K562 (cell line): ENCODE measurements around the gene NAP1L4. TPM values are rescaled to one million over a fixed set of nuclear protein-coding genes. Genes with fewer than 3 reads are reported as not detected.
"Not testable (repeated sequence)": the region's sequence is repeated elsewhere in the genome, so short reads cannot be mapped to it uniquely, and the experiment has no call there.

Experiments used
- ATAC-seq: fragments of 200-7000 bp; cut with Tn5 transposase; 3 replicates; pipeline ENCODE4 v1.9.1; 2020; ENCODE audit warnings: moderate library complexity
- BruUV-seq: library from RNA; stranded (reverse); fragments of 400-500 nt; replicated peaks from 2 replicates; lab custom pipeline; 2021; lab: Mats Ljungman, UMichigan
- CTCF ChIA-PET: fragments of 300-600 bp; formaldehyde crosslinking; extraction: SDS; loops from one replicate; lab custom pipeline; 2021; ENCODE audit warnings: low intra/inter-chr PET ratio; lab: Yijun Ruan, JAX
- POLR2A ChIA-PET: fragments of 300-600, 350-650 bp; sonication (Branson Sonifier 250); formaldehyde crosslinking; extraction: SDS; loops from one replicate; lab custom pipeline; 2021; ENCODE audit warnings: antibody characterized with exemption, inconsistent platforms; lab: Yijun Ruan, JAX
- DNase-seq, 4 experiments: peaks; one replicate each; pipeline versions ENCODE4 v3.0.0 to v3.0.0-alpha.2; 2011 to 2018; ENCODE audit warnings: low spot score in 3 of 4, mixed read lengths in 3 of 4; ENCODE audit errors: extremely low read depth in 1 of 4
- FAIRE-seq: peaks from 2 replicates; lab custom pipeline; 2011; peaks lifted over from hg19 to GRCh38; lab: Jason Lieb, UNC
- H2AFZ ChIP-seq: 2 replicates; pipeline ENCODE4 v1.6.0; 2011; ENCODE audit warnings: low read depth, low read length, control low read depth, inconsistent platforms
- H3K27ac ChIP-seq: fragments of 200-600 bp; 3 replicates; pipeline ENCODE4 v1.8.0; 2011; ENCODE audit warnings: low read depth, mild to moderate bottlenecking, control low read depth, inconsistent platforms, low read length, moderate library complexity, mixed read lengths; ENCODE audit errors: extremely low read depth
- H3K27me3 ChIP-seq, 2 experiments: fragments of 300-600 bp in 1 of 2; 2 replicates in 1 of 2; 3 replicates in 1 of 2; pipeline versions ENCODE4 v1.6.0 to v1.8.0; 2011; ENCODE audit warnings: inconsistent platforms in 2 of 2, low read length in 2 of 2, mild to moderate bottlenecking in 1 of 2, mixed read lengths in 1 of 2, moderate library complexity in 1 of 2; ENCODE audit not compliant: control insufficient read depth in 2 of 2, insufficient read depth in 2 of 2
- H3K36me3 ChIP-seq: fragments of 300-600 bp; 3 replicates; pipeline ENCODE4 v1.8.0; 2011; ENCODE audit warnings: mild to moderate bottlenecking, low read length, inconsistent platforms; ENCODE audit not compliant: control insufficient read depth, insufficient read depth
- H3K4me1 ChIP-seq, 2 experiments: fragments of 200-600 bp in 1 of 2; replicated peaks in 1 of 2; 2 replicates in 1 of 2; 3 replicates in 1 of 2; pipeline versions ENCODE4 v1.5.1 to v1.8.0; 2011; ENCODE audit warnings: inconsistent platforms in 2 of 2, low read length in 2 of 2, mild to moderate bottlenecking in 1 of 2, mixed read lengths in 1 of 2, moderate library complexity in 1 of 2; ENCODE audit not compliant: control insufficient read depth in 2 of 2, insufficient read depth in 2 of 2
- H3K4me2 ChIP-seq: 2 replicates; pipeline ENCODE4 v1.6.1; 2011; ENCODE audit warnings: low read length, control low read depth, inconsistent platforms, mixed read lengths; ENCODE audit not compliant: insufficient read depth
- H3K4me3 ChIP-seq: fragments of 200-600 bp; sonication (generic), shearing (Covaris generic); 2 replicates; pipeline ENCODE4 v1.5.1; 2016; ENCODE audit warnings: control low read depth, inconsistent platforms
- H3K79me2 ChIP-seq: fragments of 200-600 bp; 3 replicates; pipeline ENCODE4 v1.8.0; 2011; ENCODE audit warnings: low read length, inconsistent platforms; ENCODE audit not compliant: control insufficient read depth, insufficient read depth
- H3K9ac ChIP-seq, 2 experiments: 2 replicates each; pipeline versions ENCODE4 v1.6.0 to v1.6.1; 2011; ENCODE audit warnings: low read depth in 2 of 2, low read length in 2 of 2, control low read depth in 1 of 2, inconsistent platforms in 1 of 2, mild to moderate bottlenecking in 1 of 2, mixed read lengths in 1 of 2; ENCODE audit not compliant: insufficient read depth in 1 of 2
- H3K9me1 ChIP-seq: one replicate; pipeline ENCODE4 v1.6.0; 2011; ENCODE audit warnings: inconsistent platforms, mild to moderate bottlenecking, low read length, moderate library complexity; ENCODE audit not compliant: control insufficient read depth, insufficient read depth
- H3K9me3 ChIP-seq: replicated peaks from 2 replicates; pipeline ENCODE4 v1.5.1; 2011; ENCODE audit warnings: low read depth, low read length, inconsistent platforms; ENCODE audit not compliant: control insufficient read depth, insufficient read depth
- H4K20me1 ChIP-seq: replicated peaks from 2 replicates; pipeline ENCODE4 v1.6.1; 2011; ENCODE audit warnings: low read length, inconsistent platforms, mixed read lengths; ENCODE audit not compliant: control insufficient read depth, insufficient read depth
- BCOR ChIP-seq: fragments of 450-650 bp; IDR thresholded peaks from 2 replicates; pipeline ENCODE4 v1.6.1; 2016
- NFIC ChIP-seq: fragments of 450-650 bp; IDR thresholded peaks from 2 replicates; pipeline ENCODE4 v1.6.1; 2017; ENCODE audit warnings: mild to moderate bottlenecking, inconsistent platforms
- ZNF146 ChIP-seq: IDR thresholded peaks from one replicate; pipeline ENCODE4 v1.6.1; 2018; ENCODE audit warnings: missing compliant biosample characterization; ENCODE audit not compliant: unreplicated experiment
- WGBS: fragments of 100-300 bp; shearing (Covaris generic); methylation state at CpG from one replicate; pipeline ENCODE4 v1.1.6; 2016; ENCODE audit warnings: low coverage, mixed read lengths; ENCODE audit not compliant: insufficient coverage; ENCODE audit errors: missing lambda C conversion rate; 5-methylcytosine and 5-hydroxymethylcytosine counted together
- in situ Hi-C: fragments of 300-500 bp; cut with MboI; formaldehyde crosslinking; loops from 4 replicates; pipeline ENCODE4 v1.15.0; 2018; ENCODE audit warnings: inconsistent platforms, mixed read lengths
- intact Hi-C: fragments of 100-400 bp; cut with micrococcal nuclease; formaldehyde crosslinking; loops from 2 replicates; pipeline ENCODE4 v1.14.2; 2022
- polyA plus RNA-seq, 8 experiments: library from polyadenylated mRNA; depleted of rRNA in 4 of 8; stranded (reverse) in 5 of 8; unstranded in 3 of 8; fragments of >200 nt; fragmentation: Nextera tagmentation in 2 of 8; fragmentation: Illumina TruSeq in 1 of 8; extraction: Ambion mirVana in 2 of 8; extraction: Trizol in 1 of 8; gene quantifications; 2 replicates each; pipeline versions ENCODE4 v1.2.1 to v1.2.3, GENCODE V29; 2011 to 2014; ENCODE audit warnings: inconsistent platforms in 1 of 8, missing spikeins in 1 of 8
- total RNA-seq, 7 experiments: library from RNA; depleted of rRNA in 6 of 7; stranded (reverse); fragments of >200 nt in 6 of 7; fragmentation: Illumina TruSeq in 2 of 7; extraction: Trizol in 2 of 7; gene quantifications; 2 replicates each; pipeline versions ENCODE4 v1.2.1 to v1.2.3, GENCODE V29; 2011 to 2021; ENCODE audit warnings: low replicate concordance in 1 of 7
- TF ChIP-seq, protein P1 (sequence below): fragments of 250-450 bp; sonication (Bioruptor Pico); IDR thresholded peaks from 2 replicates; pipeline ENCODE4 v1.8.0; 2022; ENCODE audit warnings: moderate library complexity, mild to moderate bottlenecking, inconsistent platforms

NAP1L4 gene
- total and polyA plus RNA-seq, 9 of the 15 experiments (the other 6 are each of a cell fraction or from before 2014, with no cell fraction given): 34.1 to 237 (median 179) TPM

DNA sequence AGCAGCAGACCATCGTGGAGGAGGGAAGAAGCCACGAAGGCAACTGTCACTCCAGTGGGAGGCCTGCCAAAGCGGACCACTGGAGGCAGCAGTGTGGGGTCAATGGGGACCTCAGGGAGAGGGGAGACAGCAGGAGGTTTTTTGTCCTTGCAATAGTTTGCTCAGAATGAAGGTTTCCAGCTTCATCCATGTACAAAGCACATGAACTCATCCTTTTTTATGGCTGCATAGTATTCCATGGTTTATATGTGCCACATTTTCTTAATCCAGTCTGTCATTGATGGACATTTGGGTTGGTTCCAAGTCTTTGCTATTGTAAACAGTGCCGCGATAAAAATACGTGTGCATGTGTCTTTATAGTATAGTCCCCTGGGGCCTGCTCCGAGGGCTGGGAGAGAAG, 86.8 kb downstream of the NAP1L4 start:
- H3K9me3 ChIP-seq, BruUV-seq, CTCF ChIA-PET, H3K27ac ChIP-seq, H3K4me3 ChIP-seq, intact Hi-C loops, H3K4me2 ChIP-seq, FAIRE-seq, H4K20me1 ChIP-seq, H3K36me3 ChIP-seq, in situ Hi-C loops, H3K79me2 ChIP-seq, H3K9me1 ChIP-seq, H3K27me3 ChIP-seq, H2AFZ ChIP-seq, ATAC-seq, H3K9ac ChIP-seq, DNase-seq: not testable (repeated sequence)
- peaks cover 21 to 61% of the 10 kb centered on the region in 2 experiments; a peak in 4 of 5 replicates for H3K4me1 ChIP-seq
- POLR2A ChIA-PET: interaction anchor here (1.0 kb wide), 1 partner anchor 351 kb away, joined by 3 read pairs; no protein-coding TSS in a partner anchor
- 63% methylated on average over 5 of the region's 7 CpGs for WGBS
- TF ChIP-seq BCOR (0 out of 2 replicates have a peak, but pooled peaks have one; percentile 35), ZNF146 (CRISPR knock-in tag) (peak; percentile 97), NFIC (0 out of 2 replicates have a peak, but pooled peaks have one; percentile 14)

DNA sequence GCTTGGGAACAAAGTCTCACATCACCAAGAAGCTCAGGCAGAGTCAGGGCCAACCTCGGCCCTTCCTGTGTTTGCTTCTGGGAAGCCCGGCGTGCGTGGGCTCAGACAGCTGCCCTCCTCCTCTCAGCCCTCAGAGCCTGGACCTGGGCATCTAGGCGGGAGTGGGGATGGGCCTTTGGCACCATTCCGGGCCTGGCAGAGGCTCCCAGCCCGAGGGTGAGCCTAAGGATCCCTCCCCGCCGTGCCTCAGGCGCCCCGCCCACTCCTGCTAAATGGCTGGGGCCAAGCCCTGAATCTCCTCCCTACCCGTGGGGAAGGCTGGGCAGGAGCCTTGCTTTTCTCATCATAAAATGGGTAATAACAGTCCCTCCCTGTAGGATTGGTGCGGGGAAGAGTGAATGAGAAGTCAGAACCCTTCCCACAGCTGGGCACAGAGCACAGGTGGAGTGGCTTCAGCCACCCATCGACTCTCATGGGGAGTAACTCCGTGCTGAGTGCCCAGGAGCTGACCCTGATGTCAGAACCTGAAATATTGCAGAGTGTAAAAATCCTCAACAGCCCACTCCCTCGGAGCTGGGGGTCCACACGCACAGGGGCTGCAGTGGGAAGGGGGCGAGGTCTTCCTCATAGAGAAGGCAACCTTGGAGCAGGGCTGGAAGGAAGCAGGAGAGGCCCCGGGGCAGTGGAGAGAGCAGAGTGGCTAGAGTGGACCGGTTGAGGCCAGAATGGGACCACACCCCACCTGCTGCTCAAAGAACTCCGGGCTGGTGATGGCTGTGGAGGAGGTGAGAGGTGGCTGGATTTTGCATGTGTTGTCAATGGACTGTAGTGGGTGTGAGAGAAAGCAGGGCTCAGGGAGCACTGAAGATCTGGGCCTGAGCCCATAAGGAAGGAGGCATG, 87.7 kb downstream of the NAP1L4 start:
- no peak for DNase-seq
- 0 out of 3 replicates have a peak, but pooled peaks cover 2% of the 10 kb centered on the region for H3K79me2 ChIP-seq
- H4K20me1 ChIP-seq: no peaks in the 10 kb centered on the region
- no peak overlapping the region for H3K27ac ChIP-seq
- H2AFZ ChIP-seq: no peak overlapping the region
- ChIA-PET POLR2A (interaction anchor here (0.7 to 1.0 kb wide), 2 partner anchors 13 to 350 kb away, joined by 3 read pairs; no protein-coding TSS in a partner anchor), CTCF (no interaction called here)
- no peak for ATAC-seq
- no peaks in the 10 kb centered on the region for H3K36me3 ChIP-seq
- H3K27me3 ChIP-seq: no peaks in the 10 kb centered on the region
- H3K4me2 ChIP-seq: no peak overlapping the region
- H3K4me3 ChIP-seq: no peak overlapping the region
- in situ Hi-C loops: no loop called here
- 55% methylated on average over 14 of the region's 21 CpGs for WGBS
- no peaks in the 10 kb centered on the region for H3K9me1 ChIP-seq
- peaks cover 21 to 59% of the 10 kb centered on the region in 2 experiments; a peak in 4 of 5 replicates for H3K4me1 ChIP-seq
- no peaks in the 10 kb centered on the region for H3K9me3 ChIP-seq
- H3K9ac ChIP-seq: peak overlapping the region in 1 of 2 experiments; percentile 45; a peak in 2 of 4 replicates
- no TSS peak for BruUV-seq
- no peak for FAIRE-seq
- intact Hi-C loops: no loop called here
- TF ChIP-seq, protein P1, sequence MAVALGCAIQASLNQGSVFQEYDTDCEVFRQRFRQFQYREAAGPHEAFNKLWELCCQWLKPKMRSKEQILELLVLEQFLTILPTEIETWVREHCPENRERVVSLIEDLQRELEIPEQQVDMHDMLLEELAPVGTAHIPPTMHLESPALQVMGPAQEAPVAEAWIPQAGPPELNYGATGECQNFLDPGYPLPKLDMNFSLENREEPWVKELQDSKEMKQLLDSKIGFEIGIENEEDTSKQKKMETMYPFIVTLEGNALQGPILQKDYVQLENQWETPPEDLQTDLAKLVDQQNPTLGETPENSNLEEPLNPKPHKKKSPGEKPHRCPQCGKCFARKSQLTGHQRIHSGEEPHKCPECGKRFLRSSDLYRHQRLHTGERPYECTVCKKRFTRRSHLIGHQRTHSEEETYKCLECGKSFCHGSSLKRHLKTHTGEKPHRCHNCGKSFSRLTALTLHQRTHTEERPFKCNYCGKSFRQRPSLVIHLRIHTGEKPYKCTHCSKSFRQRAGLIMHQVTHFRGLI (CRISPR knock-in tag): no peak
